ENCODE data around the gene RBMS2.
"Not testable (repeated sequence)": the region's sequence is repeated elsewhere in the genome, so short reads cannot be mapped to it uniquely, and the experiment has no call there.

RBMS2 gene

GRCh38 chr12:56521590-56522371, at the start of gene RBMS2:
RBMS2 (plus strand) TSS chr12:56521820; CDS start chr12:56522024, 204 bp downstream.
- DNase-seq (ENCODE audit: low spot score) = peak; percentile 85

DNA sequence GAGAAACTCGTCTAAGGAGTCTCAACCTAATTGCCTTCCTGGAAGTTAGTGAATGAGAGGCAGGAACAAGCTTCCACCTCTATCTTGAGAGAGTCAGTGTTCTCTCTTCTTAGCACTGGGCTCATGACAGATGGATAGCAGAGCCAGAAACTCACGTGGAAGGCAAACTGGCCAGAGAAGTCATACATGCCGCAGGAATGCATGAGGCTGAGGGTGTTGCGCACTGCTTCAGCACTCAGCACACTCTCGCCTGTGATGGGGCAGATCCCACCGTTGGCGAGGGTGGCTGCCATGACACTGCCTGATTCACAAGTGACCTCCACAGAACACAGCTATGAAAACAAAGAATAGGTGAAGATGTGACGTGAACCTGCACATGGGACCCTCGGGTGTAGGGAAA, 47.2 kb upstream of the RBMS2 start:
- DNase-seq (ENCODE audit: low spot score) = no peak

DNA sequence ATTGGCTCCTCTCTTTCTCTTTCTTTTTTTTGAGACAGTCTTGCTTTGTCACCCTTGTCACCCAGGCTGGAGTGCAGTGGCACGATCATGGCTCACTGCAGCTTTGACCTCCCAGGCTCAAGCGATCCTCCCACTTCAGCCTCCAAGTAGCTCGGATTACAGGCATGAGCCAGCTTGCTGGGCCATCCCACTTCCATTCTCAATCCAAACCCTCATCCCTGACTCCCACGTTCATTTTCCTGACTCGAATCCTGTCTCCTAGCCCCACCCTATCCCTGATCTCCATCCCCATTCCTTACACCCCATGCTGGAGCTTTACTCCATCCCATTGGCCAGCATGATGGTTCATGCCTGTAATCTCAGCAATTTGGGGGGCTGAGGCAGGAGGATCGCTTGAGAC, 45.5 kb upstream of the RBMS2 start:
- DNase-seq (ENCODE audit: low spot score) = no peak

DNA sequence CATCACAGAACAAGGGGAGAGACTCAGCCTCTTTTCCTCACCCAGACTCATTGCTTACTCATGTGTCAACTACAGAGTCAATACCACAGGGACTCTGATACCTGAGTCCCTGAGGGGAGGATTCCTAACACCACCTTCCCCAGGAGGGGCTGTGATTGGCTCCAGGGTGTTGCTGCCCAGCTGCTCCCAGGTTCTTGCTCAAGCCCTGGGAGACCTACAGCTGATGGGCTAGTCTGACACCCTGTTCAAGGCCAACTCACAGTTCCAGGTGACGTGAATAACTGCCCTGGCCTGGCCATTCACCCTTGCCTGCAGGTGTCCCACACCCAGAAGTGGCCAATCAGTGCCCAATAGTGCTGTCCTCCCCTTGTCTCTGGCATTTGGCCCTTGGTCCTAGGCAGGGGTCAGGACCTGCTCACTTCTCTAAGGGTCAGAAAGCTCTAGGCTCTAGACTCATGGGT, 44.6 kb upstream of the RBMS2 start:
- DNase-seq (ENCODE audit: low spot score) = no peak

GRCh38 chr12:56477521-56478225, 43.9 kb upstream of the RBMS2 start:
- DNase-seq (ENCODE audit: low spot score) = no peak

DNA sequence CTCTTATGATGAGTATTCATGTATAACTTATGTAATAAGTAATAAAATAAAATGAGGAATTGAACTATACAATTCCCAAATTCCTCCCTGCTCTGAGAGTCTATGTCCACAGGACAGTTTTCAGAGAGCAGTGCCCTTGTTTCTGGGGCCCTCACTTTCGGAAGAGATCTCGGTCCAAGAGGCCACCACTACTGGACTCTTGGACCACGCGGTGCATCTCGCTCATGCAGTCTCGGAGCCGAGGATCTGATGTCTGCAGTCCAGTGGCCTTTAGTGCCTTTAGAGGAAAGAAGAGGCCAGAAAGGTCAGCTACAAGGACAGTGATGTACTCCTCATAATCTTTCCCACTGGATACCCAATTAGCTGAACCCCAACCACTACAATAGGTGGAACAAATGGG, 42.0 kb upstream of the RBMS2 start:
- no peak for DNase-seq (ENCODE audit: low spot score)

DNA sequence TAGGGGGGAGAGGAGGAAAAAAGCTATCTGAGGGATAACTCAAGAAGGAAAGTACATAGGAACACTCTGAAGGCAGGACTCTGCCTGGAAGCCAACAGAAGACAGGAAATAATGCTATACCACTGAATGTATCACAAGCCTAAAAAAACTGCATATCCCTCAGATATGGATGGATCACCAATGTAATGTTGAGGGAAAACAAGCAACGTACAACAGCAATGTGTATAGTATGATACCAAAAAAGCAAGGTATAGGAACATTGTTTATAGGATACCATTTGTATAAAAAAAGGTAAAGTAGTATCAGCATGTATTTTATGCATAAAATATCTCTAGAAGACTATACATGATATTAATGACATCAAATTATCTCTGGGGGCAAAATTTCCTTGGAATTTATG, 37.1 kb upstream of the RBMS2 start:
- DNase-seq (ENCODE audit: low spot score) = no peak

DNA sequence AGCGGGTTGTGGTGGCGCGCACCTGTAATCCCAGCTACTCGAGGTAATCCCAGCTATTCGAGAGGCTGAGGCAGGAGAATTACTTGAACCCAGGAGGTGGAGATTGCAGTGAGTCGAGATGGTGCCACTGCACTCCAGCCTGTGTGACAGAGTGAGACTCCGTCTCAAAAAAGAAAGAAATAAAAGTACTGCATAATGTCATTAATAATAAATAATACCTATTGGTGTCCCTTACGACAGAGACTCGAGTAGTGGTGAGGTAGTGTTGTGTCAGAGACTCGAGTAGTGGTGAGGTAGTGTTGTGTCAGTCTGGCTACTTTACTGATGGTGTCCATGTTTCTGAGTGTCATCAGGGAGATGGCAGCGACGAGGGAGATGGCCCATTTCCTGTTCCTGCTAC, 34.9 kb upstream of the RBMS2 start:
- DNase-seq (ENCODE audit: low spot score) = no peak

- peak; percentile 78 for DNase-seq (ENCODE audit: low spot score)
Observed at GRCh38 chr12:56487448-56488040, 34.1 kb upstream of the RBMS2 start.

- DNase-seq (ENCODE audit: low spot score) = peak; percentile 84
Observed at GRCh38 chr12:56488041-56488955, 33.3 kb upstream of the RBMS2 start, which contains the start of gene GLS2. GLS2 (minus strand) TSS chr12:56488161; CDS start chr12:56488118, 43 bp downstream.

- no peak for DNase-seq (ENCODE audit: low spot score)
Observed at GRCh38 chr12:56490360-56490759, 31.3 kb upstream of the RBMS2 start.

DNA sequence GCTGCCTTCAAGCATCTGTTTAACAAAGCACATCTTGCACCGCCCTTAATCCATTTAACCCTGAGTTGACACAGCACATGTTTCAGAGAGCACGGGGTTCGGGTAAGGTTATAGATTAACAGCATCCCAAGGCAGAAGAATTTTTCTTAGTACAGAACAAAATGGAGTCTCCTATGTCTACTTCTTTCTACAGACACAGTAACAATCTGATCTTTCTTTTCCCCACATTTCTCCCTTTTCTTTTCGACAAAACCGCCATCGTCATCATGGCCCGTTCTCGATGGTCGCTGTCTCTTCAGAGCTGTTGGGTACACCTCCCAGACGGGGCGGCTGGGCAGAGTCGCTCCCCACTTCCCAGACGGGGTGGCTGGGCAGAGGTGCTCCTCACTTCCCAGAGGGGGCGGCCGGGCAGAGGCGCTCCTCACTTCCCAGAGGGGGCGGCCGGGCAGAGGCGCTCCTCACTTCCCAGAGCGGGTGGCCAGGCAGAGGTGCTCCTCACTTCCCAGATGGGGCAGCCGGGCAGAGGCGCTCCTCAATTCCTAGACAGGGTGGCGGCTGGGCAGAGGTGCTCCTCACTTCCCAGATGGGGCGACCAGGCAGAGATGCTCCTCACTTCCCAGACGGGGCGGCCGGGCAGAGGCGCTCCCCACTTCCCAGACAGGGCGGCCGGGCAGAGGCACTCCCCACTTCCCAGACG, 28.1 kb upstream of the RBMS2 start:
- not testable (repeated sequence) for DNase-seq (ENCODE audit: low spot score)

GRCh38 chr12:56494106-56494415, 27.6 kb upstream of the RBMS2 start:
- DNase-seq (ENCODE audit: low spot score) = not testable (repeated sequence)

DNA sequence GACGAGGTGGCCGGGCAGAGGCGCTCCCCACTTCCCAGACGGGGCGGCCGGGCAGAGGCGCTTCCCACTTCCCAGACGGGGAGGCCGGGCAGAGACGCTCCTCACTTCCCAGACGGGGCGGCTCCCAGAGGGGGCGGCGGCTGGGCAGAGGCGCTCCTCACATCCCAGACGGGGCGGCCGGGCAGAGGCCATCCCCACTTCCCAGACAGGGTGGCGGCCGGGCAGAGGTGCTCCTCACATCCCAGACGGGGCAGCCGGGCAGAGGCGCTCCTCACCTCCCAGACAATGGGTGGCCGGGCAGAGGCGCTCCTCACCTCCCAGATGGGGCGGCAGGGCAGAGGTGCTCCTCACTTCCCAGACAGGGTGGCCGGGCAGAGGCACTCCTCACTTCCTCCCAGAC, 27.1 kb upstream of the RBMS2 start:
- not testable (repeated sequence) for DNase-seq (ENCODE audit: low spot score)

- DNase-seq (ENCODE audit: low spot score) = peak; percentile 67
Observed at GRCh38 chr12:56496704-56497103, 24.9 kb upstream of the RBMS2 start.

DNA sequence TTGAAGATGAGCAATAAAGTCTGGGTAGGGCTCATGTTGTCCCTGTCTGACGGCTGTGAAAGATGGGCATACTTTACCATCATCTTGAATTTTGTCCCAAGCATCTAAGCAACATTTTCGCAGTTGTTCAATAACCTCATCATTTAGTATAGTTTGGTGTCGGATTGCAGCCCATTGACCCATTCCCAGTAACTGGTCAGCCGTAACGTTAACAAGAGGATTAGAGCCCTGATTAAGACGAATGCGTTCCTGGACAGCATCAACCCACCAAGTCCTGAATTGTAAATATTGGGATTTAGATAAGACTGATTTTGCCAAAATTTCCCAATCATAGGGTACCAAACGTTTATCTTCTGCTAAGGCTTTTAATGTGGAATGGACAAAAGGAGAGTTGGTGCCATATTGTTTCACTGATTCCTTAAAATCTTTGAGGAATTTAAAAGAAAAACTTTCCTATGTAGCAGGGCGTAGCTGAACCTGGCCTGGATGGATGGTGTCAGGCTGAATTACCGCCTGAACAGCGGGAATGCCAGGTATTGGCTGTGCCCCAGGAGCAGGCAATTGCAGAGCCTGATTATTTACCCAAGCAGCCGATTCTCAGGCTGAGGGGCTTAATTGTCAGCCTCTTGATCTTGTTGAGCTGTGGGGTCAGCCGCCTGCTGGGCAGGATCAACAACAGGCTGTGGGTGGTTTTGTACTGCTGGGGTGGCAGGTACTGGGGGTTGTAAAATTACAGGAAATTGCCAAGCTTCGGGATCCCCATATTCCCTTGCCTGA, 23.3 kb upstream of the RBMS2 start:
- DNase-seq (ENCODE audit: low spot score) = peak; percentile 77

DNA sequence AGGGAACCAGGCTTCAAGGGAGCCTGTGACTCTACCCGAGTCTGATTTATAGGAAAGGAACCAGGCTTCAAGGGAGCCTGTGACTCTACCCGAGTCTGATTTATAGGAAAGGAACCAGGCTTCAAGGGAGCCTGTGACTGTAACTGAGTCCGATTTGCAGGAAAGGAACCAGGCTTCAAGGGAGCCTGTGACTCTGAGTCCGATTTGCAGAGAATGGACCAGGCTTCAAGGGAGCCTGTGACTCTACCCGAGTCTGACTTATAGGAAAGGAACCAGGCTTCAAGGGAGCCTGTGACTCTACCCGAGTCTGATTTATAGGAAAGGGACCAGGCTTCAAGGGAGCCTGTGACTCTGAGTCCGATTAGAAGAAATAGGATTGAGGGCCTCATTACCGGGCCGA, 22.2 kb upstream of the RBMS2 start:
- not testable (repeated sequence) for DNase-seq (ENCODE audit: low spot score)

GRCh38 chr12:56499879-56500278, 21.7 kb upstream of the RBMS2 start:
- DNase-seq (ENCODE audit: low spot score) = not testable (repeated sequence)

DNA sequence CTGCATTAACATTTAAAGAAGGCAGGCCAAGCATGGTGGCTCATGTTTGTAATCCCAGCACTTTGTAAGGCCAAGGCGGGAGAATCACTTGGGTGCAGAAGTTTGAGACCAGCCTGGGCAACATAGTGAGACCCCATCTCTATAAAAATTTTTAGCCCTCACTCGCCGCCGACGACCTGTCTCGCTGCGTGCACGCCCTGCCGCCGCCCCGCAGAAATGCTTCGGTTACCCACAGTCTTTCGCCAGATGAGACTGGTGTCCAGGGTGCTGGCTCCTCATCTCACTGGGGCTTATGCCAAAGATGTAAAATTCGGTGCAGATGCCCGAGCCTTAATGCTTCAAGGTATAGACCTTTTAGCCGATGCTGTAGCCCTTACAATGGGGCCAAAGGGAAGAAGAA, 10.8 kb upstream of the RBMS2 start:
- no peak for DNase-seq (ENCODE audit: low spot score)

- not testable (repeated sequence) for DNase-seq (ENCODE audit: low spot score)
Observed at GRCh38 chr12:56514014-56514318, 7.7 kb upstream of the RBMS2 start.

- no peak for DNase-seq (ENCODE audit: low spot score)
Observed at GRCh38 chr12:56517854-56518253, 3.8 kb upstream of the RBMS2 start.

Data from ecto neural progenitor cell (in vitro differentiated cells).